K562 (cell line): ENCODE data around the gene TMEM135. TPM values are rescaled to one million over a fixed set of nuclear protein-coding genes. Genes with fewer than 3 reads are reported as not detected.

Experiments used
- ATAC-seq: fragments of 200-7000 bp; cut with Tn5 transposase; 3 replicates; pipeline ENCODE4 v1.9.1; 2020; ENCODE audit warnings: moderate library complexity
- BruUV-seq: library from RNA; stranded (reverse); fragments of 400-500 nt; replicated peaks from 2 replicates; lab custom pipeline; 2021; lab: Mats Ljungman, UMichigan
- CTCF ChIA-PET: fragments of 300-600 bp; formaldehyde crosslinking; extraction: SDS; loops from one replicate; lab custom pipeline; 2021; ENCODE audit warnings: low intra/inter-chr PET ratio; lab: Yijun Ruan, JAX
- POLR2A ChIA-PET: fragments of 300-600, 350-650 bp; sonication (Branson Sonifier 250); formaldehyde crosslinking; extraction: SDS; loops from one replicate; lab custom pipeline; 2021; ENCODE audit warnings: antibody characterized with exemption, inconsistent platforms; lab: Yijun Ruan, JAX
- DNase-seq, 4 experiments: peaks; one replicate each; pipeline versions ENCODE4 v3.0.0 to v3.0.0-alpha.2; 2011 to 2018; ENCODE audit warnings: low spot score in 3 of 4, mixed read lengths in 3 of 4; ENCODE audit errors: extremely low read depth in 1 of 4
- FAIRE-seq: peaks from 2 replicates; lab custom pipeline; 2011; peaks lifted over from hg19 to GRCh38; lab: Jason Lieb, UNC
- H2AFZ ChIP-seq: 2 replicates; pipeline ENCODE4 v1.6.0; 2011; ENCODE audit warnings: low read depth, low read length, control low read depth, inconsistent platforms
- H3K27ac ChIP-seq: fragments of 200-600 bp; 3 replicates; pipeline ENCODE4 v1.8.0; 2011; ENCODE audit warnings: low read depth, mild to moderate bottlenecking, control low read depth, inconsistent platforms, low read length, moderate library complexity, mixed read lengths; ENCODE audit errors: extremely low read depth
- H3K27me3 ChIP-seq, 2 experiments: fragments of 300-600 bp in 1 of 2; 2 replicates in 1 of 2; 3 replicates in 1 of 2; pipeline versions ENCODE4 v1.6.0 to v1.8.0; 2011; ENCODE audit warnings: inconsistent platforms in 2 of 2, low read length in 2 of 2, mild to moderate bottlenecking in 1 of 2, mixed read lengths in 1 of 2, moderate library complexity in 1 of 2; ENCODE audit not compliant: control insufficient read depth in 2 of 2, insufficient read depth in 2 of 2
- H3K36me3 ChIP-seq: fragments of 300-600 bp; 3 replicates; pipeline ENCODE4 v1.8.0; 2011; ENCODE audit warnings: mild to moderate bottlenecking, low read length, inconsistent platforms; ENCODE audit not compliant: control insufficient read depth, insufficient read depth
- H3K4me1 ChIP-seq, 2 experiments: fragments of 200-600 bp in 1 of 2; replicated peaks in 1 of 2; 2 replicates in 1 of 2; 3 replicates in 1 of 2; pipeline versions ENCODE4 v1.5.1 to v1.8.0; 2011; ENCODE audit warnings: inconsistent platforms in 2 of 2, low read length in 2 of 2, mild to moderate bottlenecking in 1 of 2, mixed read lengths in 1 of 2, moderate library complexity in 1 of 2; ENCODE audit not compliant: control insufficient read depth in 2 of 2, insufficient read depth in 2 of 2
- H3K4me2 ChIP-seq: 2 replicates; pipeline ENCODE4 v1.6.1; 2011; ENCODE audit warnings: low read length, control low read depth, inconsistent platforms, mixed read lengths; ENCODE audit not compliant: insufficient read depth
- H3K4me3 ChIP-seq: fragments of 200-600 bp; sonication (generic), shearing (Covaris generic); 2 replicates; pipeline ENCODE4 v1.5.1; 2016; ENCODE audit warnings: control low read depth, inconsistent platforms
- H3K79me2 ChIP-seq: fragments of 200-600 bp; 3 replicates; pipeline ENCODE4 v1.8.0; 2011; ENCODE audit warnings: low read length, inconsistent platforms; ENCODE audit not compliant: control insufficient read depth, insufficient read depth
- H3K9ac ChIP-seq, 2 experiments: 2 replicates each; pipeline versions ENCODE4 v1.6.0 to v1.6.1; 2011; ENCODE audit warnings: low read depth in 2 of 2, low read length in 2 of 2, control low read depth in 1 of 2, inconsistent platforms in 1 of 2, mild to moderate bottlenecking in 1 of 2, mixed read lengths in 1 of 2; ENCODE audit not compliant: insufficient read depth in 1 of 2
- H3K9me1 ChIP-seq: one replicate; pipeline ENCODE4 v1.6.0; 2011; ENCODE audit warnings: inconsistent platforms, mild to moderate bottlenecking, low read length, moderate library complexity; ENCODE audit not compliant: control insufficient read depth, insufficient read depth
- H3K9me3 ChIP-seq: replicated peaks from 2 replicates; pipeline ENCODE4 v1.5.1; 2011; ENCODE audit warnings: low read depth, low read length, inconsistent platforms; ENCODE audit not compliant: control insufficient read depth, insufficient read depth
- H4K20me1 ChIP-seq: replicated peaks from 2 replicates; pipeline ENCODE4 v1.6.1; 2011; ENCODE audit warnings: low read length, inconsistent platforms, mixed read lengths; ENCODE audit not compliant: control insufficient read depth, insufficient read depth
- ARNT ChIP-seq, 2 experiments: fragments of 450-650 bp; IDR thresholded peaks; 2 replicates each; pipeline ENCODE4 v1.6.1; 2016; ENCODE audit warnings: mild to moderate bottlenecking in 1 of 2
- FOXA1 ChIP-seq: fragments of 450-650 bp; IDR thresholded peaks from 2 replicates; pipeline ENCODE4 v1.6.1; 2016; ENCODE audit warnings: mild to moderate bottlenecking, borderline replicate concordance
- KDM1A ChIP-seq, 2 experiments: fragments of 450-650 bp; IDR thresholded peaks; 2 replicates each; pipeline ENCODE4 v1.6.1; 2016; ENCODE audit warnings: mild to moderate bottlenecking in 2 of 2
- MAFF ChIP-seq: IDR thresholded peaks from 2 replicates; pipeline ENCODE4 v1.6.1; 2012; ENCODE audit warnings: low read length, improper control_type of control experiment
- SREBF1 ChIP-seq: fragments of 150-350 bp; IDR thresholded peaks from 2 replicates; pipeline ENCODE4 v1.6.1; 2014; ENCODE audit warnings: antibody characterized with exemption, low read depth, low read length, borderline replicate concordance
- ZNF143 ChIP-seq: sonication (generic); formaldehyde crosslinking; IDR thresholded peaks from 2 replicates; pipeline ENCODE4 v1.9.0; 2022; ENCODE audit warnings: mild to moderate bottlenecking, missing genetic modification reagents
- ZNF174 ChIP-seq: fragments of 250-450 bp; sonication (Bioruptor Pico); IDR thresholded peaks from 2 replicates; pipeline ENCODE4 v1.4.0; 2020; ENCODE audit warnings: mild to moderate bottlenecking
- ZNF311 ChIP-seq: fragments of 250-450 bp; sonication (Bioruptor Pico); IDR thresholded peaks from 2 replicates; pipeline ENCODE4 v1.4.0; 2020; ENCODE audit warnings: mild to moderate bottlenecking, moderate library complexity
- WGBS: fragments of 100-300 bp; shearing (Covaris generic); methylation state at CpG from one replicate; pipeline ENCODE4 v1.1.6; 2016; ENCODE audit warnings: low coverage, mixed read lengths; ENCODE audit not compliant: insufficient coverage; ENCODE audit errors: missing lambda C conversion rate; 5-methylcytosine and 5-hydroxymethylcytosine counted together
- in situ Hi-C: fragments of 300-500 bp; cut with MboI; formaldehyde crosslinking; loops from 4 replicates; pipeline ENCODE4 v1.15.0; 2018; ENCODE audit warnings: inconsistent platforms, mixed read lengths
- intact Hi-C: fragments of 100-400 bp; cut with micrococcal nuclease; formaldehyde crosslinking; loops from 2 replicates; pipeline ENCODE4 v1.14.2; 2022
- polyA plus RNA-seq, 8 experiments: library from polyadenylated mRNA; depleted of rRNA in 4 of 8; stranded (reverse) in 5 of 8; unstranded in 3 of 8; fragments of >200 nt; fragmentation: Nextera tagmentation in 2 of 8; fragmentation: Illumina TruSeq in 1 of 8; extraction: Ambion mirVana in 2 of 8; extraction: Trizol in 1 of 8; gene quantifications; 2 replicates each; pipeline versions ENCODE4 v1.2.1 to v1.2.3, GENCODE V29; 2011 to 2014; ENCODE audit warnings: inconsistent platforms in 1 of 8, missing spikeins in 1 of 8
- total RNA-seq, 7 experiments: library from RNA; depleted of rRNA in 6 of 7; stranded (reverse); fragments of >200 nt in 6 of 7; fragmentation: Illumina TruSeq in 2 of 7; extraction: Trizol in 2 of 7; gene quantifications; 2 replicates each; pipeline versions ENCODE4 v1.2.1 to v1.2.3, GENCODE V29; 2011 to 2021; ENCODE audit warnings: low replicate concordance in 1 of 7
- TF ChIP-seq, protein P1 (sequence below): sonication (generic); formaldehyde crosslinking; IDR thresholded peaks from 2 replicates; pipeline ENCODE4 v1.8.0; 2022; ENCODE audit warnings: mild to moderate bottlenecking, low read depth, missing genetic modification reagents
- TF ChIP-seq, protein P2 (sequence below): sonication (generic); formaldehyde crosslinking; IDR thresholded peaks from 2 replicates; pipeline ENCODE4 v1.8.1; 2023; ENCODE audit warnings: mild to moderate bottlenecking, missing genetic modification reagents
- TF ChIP-seq, protein P3 (sequence below): fragments of 250-450 bp; sonication (Bioruptor Pico); IDR thresholded peaks from 2 replicates; pipeline ENCODE4 v1.9.0; 2021; ENCODE audit warnings: mild to moderate bottlenecking, inconsistent platforms
- TF ChIP-seq, protein P4 (sequence below): fragments of 250-450 bp; sonication (Bioruptor Pico); IDR thresholded peaks from 2 replicates; pipeline ENCODE4 v1.4.0; 2020; ENCODE audit warnings: mild to moderate bottlenecking, moderate library complexity
- TF ChIP-seq, protein P5 (sequence below): fragments of 200-800 bp; sonication (Bioruptor generic); IDR thresholded peaks from 2 replicates; pipeline ENCODE4 v1.6.1; 2017; ENCODE audit warnings: missing genetic modification characterization, missing compliant biosample characterization

Gene TMEM135
- total and polyA plus RNA-seq, 9 of the 15 experiments (the other 6 are each of a cell fraction or from before 2014, with no cell fraction given), result 17.3 to 53.6 (median 24.9) TPM

DNA sequence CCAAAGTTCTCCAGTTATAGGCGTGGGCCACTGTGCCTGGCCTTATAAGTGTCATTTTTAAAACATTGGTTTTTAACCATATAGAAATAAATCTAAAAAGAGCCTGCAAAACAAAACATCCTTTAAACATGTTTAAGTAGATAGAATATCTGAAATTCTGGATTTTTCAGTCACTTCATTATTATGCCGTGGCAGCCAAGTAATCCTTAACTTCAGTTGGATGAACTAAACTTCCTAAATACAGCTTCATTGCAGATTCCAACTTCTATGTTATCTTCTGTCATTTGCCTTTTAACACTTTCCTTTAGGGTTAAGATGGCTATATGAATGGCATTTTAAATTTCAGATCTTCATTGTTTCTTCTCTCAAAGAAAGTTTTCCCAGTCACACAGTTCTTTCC, 291.4 kb downstream of the TMEM135 start:
- Histone ChIP-seq H3K4me2 (no peak overlapping the region), H3K9ac (no peak overlapping the region), H3K27ac (no peak overlapping the region), H4K20me1 (no peaks in the 10 kb centered on the region), H3K4me3 (no peak overlapping the region), H3K4me1 (no peaks in the 10 kb centered on the region), H3K27me3 (no peaks in the 10 kb centered on the region), H2AFZ (no peak overlapping the region), H3K79me2 (no peaks in the 10 kb centered on the region), H3K36me3 (no peaks in the 10 kb centered on the region), H3K9me3 (no peaks in the 10 kb centered on the region), H3K9me1 (no peaks in the 10 kb centered on the region)
- WGBS, result 78% methylated on average over 2 of the region's 2 CpGs
- ATAC-seq, result no peak
- in situ Hi-C loops (no loop called here), intact Hi-C loops (no loop called here)
- FAIRE-seq, result no peak
- no TSS peak for BruUV-seq
- ChIA-PET POLR2A (interaction anchor here (0.8 to 1.0 kb wide), 2 partner anchors 8 to 30 kb away, joined by 3 read pairs; no protein-coding TSS in a partner anchor), CTCF (no interaction called here)
- no peak for DNase-seq
- TF ChIP-seq, protein P1, sequence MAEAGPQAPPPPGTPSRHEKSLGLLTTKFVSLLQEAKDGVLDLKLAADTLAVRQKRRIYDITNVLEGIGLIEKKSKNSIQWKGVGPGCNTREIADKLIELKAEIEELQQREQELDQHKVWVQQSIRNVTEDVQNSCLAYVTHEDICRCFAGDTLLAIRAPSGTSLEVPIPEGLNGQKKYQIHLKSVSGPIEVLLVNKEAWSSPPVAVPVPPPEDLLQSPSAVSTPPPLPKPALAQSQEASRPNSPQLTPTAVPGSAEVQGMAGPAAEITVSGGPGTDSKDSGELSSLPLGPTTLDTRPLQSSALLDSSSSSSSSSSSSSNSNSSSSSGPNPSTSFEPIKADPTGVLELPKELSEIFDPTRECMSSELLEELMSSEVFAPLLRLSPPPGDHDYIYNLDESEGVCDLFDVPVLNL (CRISPR knock-in tag), result no peak
- TF ChIP-seq, protein P2, sequence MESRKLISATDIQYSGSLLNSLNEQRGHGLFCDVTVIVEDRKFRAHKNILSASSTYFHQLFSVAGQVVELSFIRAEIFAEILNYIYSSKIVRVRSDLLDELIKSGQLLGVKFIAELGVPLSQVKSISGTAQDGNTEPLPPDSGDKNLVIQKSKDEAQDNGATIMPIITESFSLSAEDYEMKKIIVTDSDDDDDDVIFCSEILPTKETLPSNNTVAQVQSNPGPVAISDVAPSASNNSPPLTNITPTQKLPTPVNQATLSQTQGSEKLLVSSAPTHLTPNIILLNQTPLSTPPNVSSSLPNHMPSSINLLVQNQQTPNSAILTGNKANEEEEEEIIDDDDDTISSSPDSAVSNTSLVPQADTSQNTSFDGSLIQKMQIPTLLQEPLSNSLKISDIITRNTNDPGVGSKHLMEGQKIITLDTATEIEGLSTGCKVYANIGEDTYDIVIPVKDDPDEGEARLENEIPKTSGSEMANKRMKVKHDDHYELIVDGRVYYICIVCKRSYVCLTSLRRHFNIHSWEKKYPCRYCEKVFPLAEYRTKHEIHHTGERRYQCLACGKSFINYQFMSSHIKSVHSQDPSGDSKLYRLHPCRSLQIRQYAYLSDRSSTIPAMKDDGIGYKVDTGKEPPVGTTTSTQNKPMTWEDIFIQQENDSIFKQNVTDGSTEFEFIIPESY (CRISPR knock-in tag), result no peak
- TF ChIP-seq MAFF, result no peak
- TF ChIP-seq, protein P3, sequence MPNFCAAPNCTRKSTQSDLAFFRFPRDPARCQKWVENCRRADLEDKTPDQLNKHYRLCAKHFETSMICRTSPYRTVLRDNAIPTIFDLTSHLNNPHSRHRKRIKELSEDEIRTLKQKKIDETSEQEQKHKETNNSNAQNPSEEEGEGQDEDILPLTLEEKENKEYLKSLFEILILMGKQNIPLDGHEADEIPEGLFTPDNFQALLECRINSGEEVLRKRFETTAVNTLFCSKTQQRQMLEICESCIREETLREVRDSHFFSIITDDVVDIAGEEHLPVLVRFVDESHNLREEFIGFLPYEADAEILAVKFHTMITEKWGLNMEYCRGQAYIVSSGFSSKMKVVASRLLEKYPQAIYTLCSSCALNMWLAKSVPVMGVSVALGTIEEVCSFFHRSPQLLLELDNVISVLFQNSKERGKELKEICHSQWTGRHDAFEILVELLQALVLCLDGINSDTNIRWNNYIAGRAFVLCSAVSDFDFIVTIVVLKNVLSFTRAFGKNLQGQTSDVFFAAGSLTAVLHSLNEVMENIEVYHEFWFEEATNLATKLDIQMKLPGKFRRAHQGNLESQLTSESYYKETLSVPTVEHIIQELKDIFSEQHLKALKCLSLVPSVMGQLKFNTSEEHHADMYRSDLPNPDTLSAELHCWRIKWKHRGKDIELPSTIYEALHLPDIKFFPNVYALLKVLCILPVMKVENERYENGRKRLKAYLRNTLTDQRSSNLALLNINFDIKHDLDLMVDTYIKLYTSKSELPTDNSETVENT (CRISPR knock-in tag), result no peak
- no peak for TF ChIP-seq FOXA1
- no peak for TF ChIP-seq SREBF1
- TF ChIP-seq, protein P4, sequence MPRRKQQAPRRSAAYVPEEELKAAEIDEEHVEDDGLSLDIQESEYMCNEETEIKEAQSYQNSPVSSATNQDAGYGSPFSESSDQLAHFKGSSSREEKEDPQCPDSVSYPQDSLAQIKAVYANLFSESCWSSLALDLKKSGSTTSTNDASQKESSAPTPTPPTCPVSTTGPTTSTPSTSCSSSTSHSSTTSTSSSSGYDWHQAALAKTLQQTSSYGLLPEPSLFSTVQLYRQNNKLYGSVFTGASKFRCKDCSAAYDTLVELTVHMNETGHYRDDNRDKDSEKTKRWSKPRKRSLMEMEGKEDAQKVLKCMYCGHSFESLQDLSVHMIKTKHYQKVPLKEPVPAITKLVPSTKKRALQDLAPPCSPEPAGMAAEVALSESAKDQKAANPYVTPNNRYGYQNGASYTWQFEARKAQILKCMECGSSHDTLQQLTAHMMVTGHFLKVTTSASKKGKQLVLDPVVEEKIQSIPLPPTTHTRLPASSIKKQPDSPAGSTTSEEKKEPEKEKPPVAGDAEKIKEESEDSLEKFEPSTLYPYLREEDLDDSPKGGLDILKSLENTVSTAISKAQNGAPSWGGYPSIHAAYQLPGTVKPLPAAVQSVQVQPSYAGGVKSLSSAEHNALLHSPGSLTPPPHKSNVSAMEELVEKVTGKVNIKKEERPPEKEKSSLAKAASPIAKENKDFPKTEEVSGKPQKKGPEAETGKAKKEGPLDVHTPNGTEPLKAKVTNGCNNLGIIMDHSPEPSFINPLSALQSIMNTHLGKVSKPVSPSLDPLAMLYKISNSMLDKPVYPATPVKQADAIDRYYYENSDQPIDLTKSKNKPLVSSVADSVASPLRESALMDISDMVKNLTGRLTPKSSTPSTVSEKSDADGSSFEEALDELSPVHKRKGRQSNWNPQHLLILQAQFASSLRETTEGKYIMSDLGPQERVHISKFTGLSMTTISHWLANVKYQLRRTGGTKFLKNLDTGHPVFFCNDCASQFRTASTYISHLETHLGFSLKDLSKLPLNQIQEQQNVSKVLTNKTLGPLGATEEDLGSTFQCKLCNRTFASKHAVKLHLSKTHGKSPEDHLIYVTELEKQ, result no peak
- TF ChIP-seq ZNF311, result no peak
- TF ChIP-seq ZNF143, result no peak
- TF ChIP-seq KDM1A (IDR thresholded peaks at IDR 0.05), result no peak
- no peak for TF ChIP-seq ZNF174
- TF ChIP-seq, protein P5, sequence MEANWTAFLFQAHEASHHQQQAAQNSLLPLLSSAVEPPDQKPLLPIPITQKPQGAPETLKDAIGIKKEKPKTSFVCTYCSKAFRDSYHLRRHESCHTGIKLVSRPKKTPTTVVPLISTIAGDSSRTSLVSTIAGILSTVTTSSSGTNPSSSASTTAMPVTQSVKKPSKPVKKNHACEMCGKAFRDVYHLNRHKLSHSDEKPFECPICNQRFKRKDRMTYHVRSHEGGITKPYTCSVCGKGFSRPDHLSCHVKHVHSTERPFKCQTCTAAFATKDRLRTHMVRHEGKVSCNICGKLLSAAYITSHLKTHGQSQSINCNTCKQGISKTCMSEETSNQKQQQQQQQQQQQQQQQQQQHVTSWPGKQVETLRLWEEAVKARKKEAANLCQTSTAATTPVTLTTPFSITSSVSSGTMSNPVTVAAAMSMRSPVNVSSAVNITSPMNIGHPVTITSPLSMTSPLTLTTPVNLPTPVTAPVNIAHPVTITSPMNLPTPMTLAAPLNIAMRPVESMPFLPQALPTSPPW, result no peak
- TF ChIP-seq ARNT (IDR thresholded peaks at IDR 0.05), result no peak
